GM18951 (cell line): ENCODE measurements around the gene SCGB3A2.

ENCODE experiments used
- POLR2A ChIP-seq: IDR thresholded peaks from 4 replicates; pipeline ENCODE4 v1.6.1; 2011; ENCODE audit warnings: mild to moderate bottlenecking; ENCODE audit not compliant: insufficient read length, insufficient read depth; ENCODE audit errors: extremely low read depth
- in situ Hi-C: fragments of 300-500 bp; cut with MboI; formaldehyde crosslinking; loops from one replicate; pipeline ENCODE4 v1.12.0; 2022; ENCODE audit warnings: low sequenced_read_pairs, mixed read lengths, inconsistent platforms; ENCODE audit not compliant: unreplicated experiment

SCGB3A2 gene

DNA sequence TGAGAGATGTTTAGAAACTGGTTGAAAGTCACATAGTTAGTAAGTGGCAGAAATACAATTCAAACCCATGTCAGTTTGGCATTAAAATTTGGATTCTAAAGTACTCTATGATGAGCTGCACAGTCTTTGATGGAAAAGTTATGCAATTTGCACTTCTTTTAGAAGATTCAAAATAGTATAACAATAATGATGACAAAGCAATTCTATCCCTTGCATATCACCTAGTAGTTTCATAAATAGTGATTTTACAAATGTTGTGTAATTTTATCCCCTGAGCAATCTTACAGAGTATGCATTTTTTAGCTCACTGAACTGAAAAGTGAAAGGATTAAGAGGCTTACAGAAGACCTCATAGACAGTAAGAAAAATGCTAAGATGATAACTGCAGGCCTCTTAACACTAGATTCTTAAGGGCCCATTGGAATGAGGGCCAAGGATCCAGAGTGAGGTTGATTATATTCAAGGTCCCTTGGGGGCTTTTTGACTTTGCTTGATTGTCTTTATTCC, 24.2 kb downstream of the SCGB3A2 start:
- no peak for TF ChIP-seq POLR2A
- in situ Hi-C loops: no loop called here

DNA sequence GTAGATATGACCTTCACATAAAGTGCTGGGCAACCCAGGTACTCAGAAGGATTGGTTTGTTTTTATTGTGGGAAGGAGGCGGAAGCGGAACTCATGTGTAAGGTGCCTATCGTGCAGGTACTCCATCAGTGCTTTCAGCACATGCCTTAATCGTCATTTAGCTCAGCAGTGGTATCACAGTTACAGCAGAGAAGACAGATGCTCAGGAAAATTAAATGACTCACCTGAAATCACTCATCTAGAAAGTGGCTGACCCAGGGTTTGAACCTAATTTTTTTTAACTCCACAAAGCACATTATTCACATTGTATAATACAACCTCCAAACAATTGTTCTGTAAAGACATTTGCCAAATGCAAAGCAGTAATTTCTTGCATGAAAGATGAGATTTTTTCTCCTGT, 25.6 kb downstream of the SCGB3A2 start:
- in situ Hi-C loops: no loop called here
- no peak for TF ChIP-seq POLR2A

DNA sequence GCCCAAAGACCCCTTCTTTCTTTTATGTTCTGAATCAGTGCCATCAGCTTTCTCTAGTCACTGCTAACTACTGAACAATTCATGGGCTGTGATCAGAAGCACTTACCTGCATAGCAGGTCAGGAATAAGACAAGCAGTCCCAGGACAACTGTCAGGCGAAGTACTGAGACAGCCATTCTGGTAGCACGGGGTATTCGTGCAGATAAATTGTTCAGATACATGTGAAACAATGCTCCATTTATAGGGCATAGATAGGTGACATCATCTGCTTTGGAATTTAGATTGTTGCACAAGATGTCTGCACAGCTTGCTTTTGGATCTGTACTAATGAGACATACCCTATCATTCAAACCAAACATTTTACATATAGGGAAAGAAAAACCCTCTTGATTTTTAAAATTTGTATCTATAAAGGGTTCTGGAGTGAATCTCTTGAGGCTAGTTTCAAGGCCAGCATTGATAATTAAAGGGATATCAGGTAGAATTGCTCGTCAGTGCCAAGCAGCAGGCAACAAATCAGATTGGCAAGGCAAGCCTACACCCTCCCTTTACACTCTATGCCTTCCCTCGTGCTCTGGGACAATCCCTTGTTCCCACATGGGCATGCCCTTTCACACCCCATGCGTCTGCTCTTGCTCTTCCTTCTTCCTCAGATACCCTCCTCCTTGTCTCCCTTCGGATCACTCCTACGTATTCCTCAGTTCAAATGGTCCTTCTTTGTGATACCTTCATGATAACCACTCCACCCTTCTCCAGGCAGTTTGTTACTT, 28.0 kb downstream of the SCGB3A2 start, which contains the start of gene C5orf46:
Gene C5orf46, minus strand, starts transcription at position 213 of the 770 bp plus-strand sequence. Its CDS starts 37 bp downstream, at position 176.
- TF ChIP-seq POLR2A: no peak
- in situ Hi-C loops: no loop called here

DNA sequence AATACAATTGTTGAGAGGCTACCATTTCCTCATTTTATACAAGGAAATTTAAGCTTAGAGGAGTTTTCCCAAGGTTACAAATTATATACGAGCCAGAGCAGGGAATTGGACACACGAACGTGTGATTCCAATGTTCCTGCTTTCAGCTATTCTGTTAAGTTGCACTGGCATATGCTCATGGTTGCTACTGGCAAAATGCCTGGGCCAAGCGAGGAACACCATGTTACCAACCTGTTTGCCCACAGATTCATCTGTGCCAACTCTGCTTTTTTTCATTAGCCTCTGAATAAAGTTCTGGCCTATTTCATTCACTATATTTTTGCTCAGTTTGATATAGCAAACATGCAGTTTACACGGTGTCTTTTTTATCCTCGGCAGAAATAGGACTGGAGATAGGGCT, 32.9 kb downstream of the SCGB3A2 start:
- TF ChIP-seq POLR2A: no peak
- in situ Hi-C loops: no loop called here

GRCh38 chr5:147912011-147912410, 33.5 kb downstream of the SCGB3A2 start:
- TF ChIP-seq POLR2A: no peak
- in situ Hi-C loops: no loop called here

GRCh38 chr5:147913786-147914185, 35.3 kb downstream of the SCGB3A2 start:
- TF ChIP-seq POLR2A: no peak
- in situ Hi-C loops: no loop called here

- TF ChIP-seq POLR2A: no peak
- in situ Hi-C loops: no loop called here
Measured at GRCh38 chr5:147918101-147918685, 39.7 kb downstream of the SCGB3A2 start.

- TF ChIP-seq POLR2A: no peak
- in situ Hi-C loops: no loop called here
Measured at GRCh38 chr5:147918899-147919298, 40.4 kb downstream of the SCGB3A2 start.

GRCh38 chr5:147920420-147921030, 42.0 kb downstream of the SCGB3A2 start:
- TF ChIP-seq POLR2A: no peak
- in situ Hi-C loops: no loop called here

DNA sequence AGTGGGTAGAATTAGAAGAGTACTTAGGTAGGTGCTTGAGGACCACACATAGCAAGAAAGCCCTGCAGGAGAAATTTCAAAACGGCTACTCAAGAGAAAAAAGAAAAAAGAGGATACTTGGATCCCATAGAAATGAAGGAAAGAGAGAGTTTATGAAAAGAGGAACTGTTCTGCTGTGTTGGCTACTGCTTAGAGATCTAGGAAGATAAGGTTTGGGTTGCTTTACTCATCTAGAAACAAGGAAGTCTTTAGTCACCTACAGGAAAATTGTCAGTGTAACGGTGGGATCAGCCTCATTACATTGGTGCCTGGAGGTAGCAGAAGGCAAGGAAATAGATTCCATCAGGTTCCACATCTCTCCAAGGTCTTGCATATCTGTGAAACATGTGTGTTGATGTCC, 42.6 kb downstream of the SCGB3A2 start:
- in situ Hi-C loops: no loop called here

DNA sequence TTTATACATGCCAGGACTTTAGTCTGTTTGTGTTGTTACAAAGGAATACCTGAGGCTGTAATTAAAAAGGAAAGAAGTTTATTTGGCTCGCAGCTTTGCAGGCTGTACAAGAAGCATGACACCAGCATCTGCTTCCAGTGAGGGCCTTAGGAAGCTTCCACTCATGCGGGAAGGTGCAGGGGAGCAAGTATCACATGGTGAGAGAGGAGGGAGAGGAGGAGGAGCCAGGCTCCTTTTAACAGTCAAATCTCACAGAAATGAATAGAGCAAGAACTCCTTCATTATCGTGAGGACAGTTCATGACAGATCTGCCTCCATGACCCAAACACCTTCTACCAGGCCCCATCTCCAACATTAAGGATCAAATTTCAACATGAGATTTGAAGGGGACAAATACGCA, 46.5 kb downstream of the SCGB3A2 start:
- TF ChIP-seq POLR2A: no peak
- in situ Hi-C loops: no loop called here

More for the DNA sequence above, 42.6 kb downstream of the SCGB3A2 start:
- TF ChIP-seq POLR2A: no peak

DNA sequence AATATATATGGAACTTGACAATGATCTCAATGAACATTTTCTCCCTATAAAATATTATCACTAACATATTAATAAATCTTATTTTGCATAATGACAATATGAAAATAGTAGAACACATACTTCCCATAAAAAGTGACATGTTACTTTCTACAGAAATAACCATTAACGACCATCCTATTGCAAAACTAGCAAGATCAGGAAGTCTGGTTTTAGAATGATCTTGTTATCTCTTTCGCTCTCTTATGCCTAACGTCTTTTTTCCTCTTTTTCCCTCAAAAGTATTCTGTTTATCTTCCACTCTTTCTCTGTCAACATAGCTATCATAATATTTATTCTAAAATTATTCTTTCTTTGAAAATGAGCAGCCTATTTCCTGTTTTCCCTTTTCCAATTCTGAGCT, 49.4 kb downstream of the SCGB3A2 start:
- no peak for TF ChIP-seq POLR2A
- in situ Hi-C loops: no loop called here

DNA sequence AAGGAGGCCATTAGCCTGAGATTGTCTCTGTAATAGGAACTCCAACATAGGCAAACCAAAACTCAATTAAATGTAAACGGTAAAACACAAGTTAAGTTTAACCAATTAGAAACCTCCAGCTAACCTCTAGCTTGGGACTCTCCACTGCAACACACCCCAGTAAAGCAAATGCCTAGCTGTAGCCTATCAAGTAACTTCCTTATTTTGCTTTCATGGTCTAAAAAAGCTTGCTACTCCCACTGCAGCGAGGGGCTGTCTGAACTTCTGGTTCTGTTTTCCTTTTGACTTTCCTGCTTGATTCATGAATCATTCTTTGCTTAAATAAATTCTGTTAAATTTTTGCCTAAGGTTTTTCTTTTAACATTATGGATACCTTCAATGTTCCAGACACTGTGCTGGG, 52.3 kb downstream of the SCGB3A2 start:
- no peak for TF ChIP-seq POLR2A
- in situ Hi-C loops: no loop called here
